Osteocyte (in vitro differentiated cells): Measurements from ENCODE around the gene CAPN11. TPM values are rescaled to one million over a fixed set of nuclear protein-coding genes. Genes with fewer than 3 reads are reported as not detected.

Experiments used
- DNase-seq: peaks from one replicate; pipeline ENCODE4 v3.0.0; 2021; ENCODE audit warnings: mixed read lengths; ENCODE audit not compliant: unreplicated experiment; ENCODE audit errors: extremely low spot score
- H3K27ac Mint-ChIP-seq: one replicate; pipeline ENCODE4 v1.8.0; 2021; ENCODE audit warnings: mild to moderate bottlenecking, mixed read lengths; ENCODE audit not compliant: unreplicated experiment
- H3K27me3 Mint-ChIP-seq: one replicate; pipeline ENCODE4 v1.8.0; 2021; ENCODE audit warnings: mixed read lengths; ENCODE audit not compliant: unreplicated experiment
- H3K36me3 Mint-ChIP-seq: one replicate; pipeline ENCODE4 v1.8.0; 2021; ENCODE audit warnings: mixed read lengths; ENCODE audit not compliant: unreplicated experiment
- H3K4me1 Mint-ChIP-seq: one replicate; pipeline ENCODE4 v1.8.0; 2021; ENCODE audit warnings: mixed read lengths; ENCODE audit not compliant: unreplicated experiment
- H3K4me3 Mint-ChIP-seq: one replicate; pipeline ENCODE4 v1.8.0; 2021; ENCODE audit warnings: mild to moderate bottlenecking, moderate library complexity, mixed read lengths; ENCODE audit not compliant: unreplicated experiment
- H3K9me3 Mint-ChIP-seq: one replicate; pipeline ENCODE4 v1.8.0; 2021; ENCODE audit warnings: mixed read lengths; ENCODE audit not compliant: unreplicated experiment
- total RNA-seq: library from RNA; stranded (reverse); gene quantifications from 2 replicates; pipeline ENCODE4 v1.2.1, GENCODE V29; 2021
- TF ChIP-seq, protein P1 (sequence below): fragments of 200-600 bp; sonication (generic); IDR thresholded peaks from 2 replicates; pipeline ENCODE4 v1.5.0; 2021; ENCODE audit warnings: antibody characterized with exemption, mild to moderate bottlenecking, moderate library complexity

Gene CAPN11
- total RNA-seq, 1 donor from 2014 or later = not detected

DNA sequence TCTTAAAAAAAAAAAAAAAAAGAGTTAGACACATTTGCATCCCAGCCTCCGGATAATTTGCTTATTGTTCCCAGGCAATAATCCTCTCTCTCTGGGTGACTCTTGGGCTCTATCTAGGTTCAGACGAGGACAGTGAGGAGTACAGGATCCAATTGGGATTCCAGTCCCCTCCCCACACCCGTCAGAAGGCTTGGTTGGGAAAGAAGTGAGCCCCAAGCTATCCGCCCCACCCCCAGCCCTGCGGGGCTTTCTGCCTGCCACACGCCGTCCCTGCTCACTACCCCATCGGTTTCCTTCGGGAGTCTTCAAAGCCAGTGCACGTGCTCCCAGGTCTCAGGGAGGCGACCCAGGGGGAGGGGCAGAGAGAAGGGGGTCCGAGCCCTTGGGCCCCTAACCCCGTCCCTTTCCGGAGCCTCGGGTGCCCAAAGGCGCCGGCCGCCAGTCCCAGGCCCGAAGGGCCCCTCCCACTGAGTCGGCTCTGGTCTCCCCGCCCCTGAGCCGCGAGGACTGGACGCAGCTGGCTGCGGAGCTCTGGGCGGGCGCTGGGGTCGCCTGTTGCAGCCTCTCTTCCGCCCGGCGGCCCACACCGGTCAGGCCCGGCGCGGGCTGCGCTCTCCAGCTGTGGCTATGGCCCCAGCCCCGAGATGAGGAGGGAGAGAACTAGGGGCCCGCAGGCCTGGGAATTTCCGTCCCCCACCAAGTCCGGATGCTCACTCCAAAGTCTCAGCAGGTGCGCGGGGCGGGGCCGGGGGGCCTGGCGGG is 60.6 kb downstream of the CAPN11 start:
- no peaks in the 10 kb centered on the region for H3K9me3 Mint-ChIP-seq
- DNase-seq = peak; percentile 93
- TF ChIP-seq, protein P1, sequence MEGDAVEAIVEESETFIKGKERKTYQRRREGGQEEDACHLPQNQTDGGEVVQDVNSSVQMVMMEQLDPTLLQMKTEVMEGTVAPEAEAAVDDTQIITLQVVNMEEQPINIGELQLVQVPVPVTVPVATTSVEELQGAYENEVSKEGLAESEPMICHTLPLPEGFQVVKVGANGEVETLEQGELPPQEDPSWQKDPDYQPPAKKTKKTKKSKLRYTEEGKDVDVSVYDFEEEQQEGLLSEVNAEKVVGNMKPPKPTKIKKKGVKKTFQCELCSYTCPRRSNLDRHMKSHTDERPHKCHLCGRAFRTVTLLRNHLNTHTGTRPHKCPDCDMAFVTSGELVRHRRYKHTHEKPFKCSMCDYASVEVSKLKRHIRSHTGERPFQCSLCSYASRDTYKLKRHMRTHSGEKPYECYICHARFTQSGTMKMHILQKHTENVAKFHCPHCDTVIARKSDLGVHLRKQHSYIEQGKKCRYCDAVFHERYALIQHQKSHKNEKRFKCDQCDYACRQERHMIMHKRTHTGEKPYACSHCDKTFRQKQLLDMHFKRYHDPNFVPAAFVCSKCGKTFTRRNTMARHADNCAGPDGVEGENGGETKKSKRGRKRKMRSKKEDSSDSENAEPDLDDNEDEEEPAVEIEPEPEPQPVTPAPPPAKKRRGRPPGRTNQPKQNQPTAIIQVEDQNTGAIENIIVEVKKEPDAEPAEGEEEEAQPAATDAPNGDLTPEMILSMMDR = no peak
- peaks cover 2% of the 10 kb centered on the region for H3K27me3 Mint-ChIP-seq
- H3K4me1 Mint-ChIP-seq = peaks cover 61% of the 10 kb centered on the region
- H3K36me3 Mint-ChIP-seq = no peaks in the 10 kb centered on the region
- peak overlapping the region; percentile 75 for H3K4me3 Mint-ChIP-seq
- peak overlapping the region; percentile 94 for H3K27ac Mint-ChIP-seq

DNA sequence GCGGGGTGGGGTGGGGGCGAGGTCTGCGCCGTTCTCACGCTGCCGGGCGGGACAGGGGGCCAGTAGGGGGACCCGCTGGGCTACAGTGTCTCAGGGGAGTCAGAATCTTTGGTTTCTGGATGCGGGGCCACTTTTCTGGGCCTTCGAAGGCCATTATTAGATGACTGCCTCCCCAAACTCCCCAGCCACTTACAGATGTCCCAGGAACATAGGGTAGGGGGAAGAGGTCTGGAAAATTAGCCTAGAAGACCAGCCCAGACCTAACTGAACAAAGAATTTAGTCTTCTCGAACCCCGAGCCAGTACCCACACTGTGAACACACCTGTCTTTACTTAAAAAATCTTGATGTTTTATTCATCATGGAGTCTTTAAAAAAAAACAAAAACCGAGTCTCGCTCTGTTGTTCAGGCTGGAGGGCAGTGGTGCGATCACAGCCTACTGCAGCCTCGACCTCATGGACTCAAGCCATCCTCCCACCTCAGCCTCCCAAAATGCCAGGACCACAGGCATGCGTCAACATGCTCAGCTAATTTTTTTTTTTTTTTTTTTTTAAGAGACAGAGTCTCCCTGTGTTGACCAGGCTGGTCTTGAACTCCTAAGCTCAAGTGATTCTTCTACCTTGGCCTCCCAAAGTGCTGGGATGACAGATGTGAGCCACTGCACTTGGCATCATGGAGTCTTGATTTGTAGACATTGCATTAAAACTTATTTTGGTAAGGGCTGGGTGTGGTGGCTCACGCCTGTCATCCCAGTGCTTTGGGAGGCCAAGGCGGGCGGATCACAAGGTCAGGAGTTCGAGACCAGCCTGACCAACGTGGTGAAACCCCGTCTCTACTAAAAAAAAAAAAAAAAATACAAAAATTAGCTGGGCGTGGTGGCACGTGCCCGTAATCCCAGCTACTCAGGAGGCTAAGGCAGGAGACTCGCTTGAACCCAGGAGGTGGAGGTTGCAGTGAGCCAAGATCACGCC is 61.5 kb downstream of the CAPN11 start:
- H3K4me1 Mint-ChIP-seq = peaks cover 70% of the 10 kb centered on the region

DNA sequence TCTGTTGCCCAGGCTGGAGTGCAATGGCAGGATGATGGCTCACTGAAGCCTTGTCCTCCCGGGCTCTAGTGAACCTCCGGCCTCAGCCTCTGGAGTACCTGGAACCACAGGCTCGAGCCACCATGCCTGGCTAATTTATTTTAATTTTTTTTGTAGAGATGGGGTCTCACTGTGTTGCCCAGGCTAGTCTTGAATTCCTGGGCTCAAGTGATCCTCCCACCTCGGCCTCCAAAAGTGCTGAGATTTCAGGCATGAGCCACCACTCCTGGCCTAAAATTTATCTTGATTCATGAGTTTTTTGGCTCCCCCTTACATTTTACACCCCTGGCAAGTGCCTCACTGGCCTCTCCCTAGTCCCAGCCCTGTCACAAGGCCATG is 62.3 kb downstream of the CAPN11 start:
- Mint-ChIP-seq H3K27ac (peak overlapping the region; percentile 99), H3K36me3 (no peaks in the 10 kb centered on the region), H3K27me3 (no peaks in the 10 kb centered on the region), H3K4me3 (peak overlapping the region; percentile 43), H3K9me3 (no peaks in the 10 kb centered on the region), H3K4me1 (peaks cover 75% of the 10 kb centered on the region)
- TF ChIP-seq, protein P1 = no peak
- DNase-seq = no peak

More for the DNA sequence above, 61.5 kb downstream of the CAPN11 start:
- TF ChIP-seq, protein P1 = no peak
- H3K9me3 Mint-ChIP-seq = no peaks in the 10 kb centered on the region
- peak overlapping the region; percentile 75 for H3K4me3 Mint-ChIP-seq
- no peak for DNase-seq
- H3K27me3 Mint-ChIP-seq = no peaks in the 10 kb centered on the region
- H3K36me3 Mint-ChIP-seq = no peaks in the 10 kb centered on the region
- peak overlapping the region; percentile 94 for H3K27ac Mint-ChIP-seq

DNA sequence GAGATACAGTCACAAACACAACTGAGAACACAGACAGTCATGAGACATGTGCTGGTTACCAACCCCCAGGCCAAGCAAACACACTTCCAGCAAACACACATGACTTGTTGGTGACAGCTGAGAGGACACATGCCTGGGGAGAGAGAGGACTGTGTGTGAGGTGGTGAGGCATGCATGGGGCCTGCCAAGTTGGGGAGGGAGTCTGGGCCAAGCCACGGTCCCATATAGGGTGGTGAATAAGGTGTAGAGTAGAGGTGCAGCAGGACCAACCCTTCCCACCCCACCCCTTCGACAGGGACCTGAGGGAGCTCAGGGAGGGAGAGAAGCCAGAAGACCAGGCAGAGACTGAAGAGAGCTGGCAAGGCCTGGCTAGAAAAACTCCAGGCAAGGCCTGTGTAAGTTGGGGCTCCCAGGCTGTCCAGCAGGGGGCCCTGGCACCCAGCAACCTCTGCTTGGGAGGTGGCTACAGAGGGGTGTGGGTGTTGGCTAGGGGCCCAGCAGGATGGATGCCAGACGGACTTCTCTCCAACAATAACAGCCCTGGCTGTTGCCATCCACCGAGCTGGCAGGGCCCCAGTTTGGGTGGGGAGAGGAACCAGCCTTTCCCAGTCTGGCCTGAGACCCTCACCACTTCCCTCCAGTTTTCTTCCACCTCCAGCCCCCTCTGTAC is 62.8 kb downstream of the CAPN11 start:
- Mint-ChIP-seq H3K27me3 (no peaks in the 10 kb centered on the region), H3K4me3 (peak overlapping the region; percentile 77), H3K4me1 (peaks cover 79% of the 10 kb centered on the region), H3K9me3 (no peaks in the 10 kb centered on the region), H3K27ac (peak overlapping the region; percentile 99), H3K36me3 (no peaks in the 10 kb centered on the region)
- TF ChIP-seq, protein P1 = peak; percentile 82
- DNase-seq = peak; percentile 97
